ENCODE results near the gene MTAP.
"Not testable (repeated sequence)": the region's sequence is repeated elsewhere in the genome, so short reads cannot be mapped to it uniquely, and the experiment has no call there.

MTAP gene

GRCh38 chr9:21927752-21928151, 125.3 kb downstream of the MTAP start:
- DNase-seq: no peak

- no peak for DNase-seq
Measured at GRCh38 chr9:21931428-21931827, 129.0 kb downstream of the MTAP start.

- DNase-seq: no peak
Measured at GRCh38 chr9:21933281-21933680, 130.8 kb downstream of the MTAP start.

GRCh38 chr9:21933865-21934264, 131.4 kb downstream of the MTAP start:
- DNase-seq: no peak

- DNase-seq: no peak
Measured at GRCh38 chr9:21935631-21936030, 133.2 kb downstream of the MTAP start.

GRCh38 chr9:21936161-21936560, 133.7 kb downstream of the MTAP start:
- DNase-seq: no peak

GRCh38 chr9:21941337-21941995, 139.0 kb downstream of the MTAP start:
- no peak for DNase-seq

- DNase-seq: no peak
Measured at GRCh38 chr9:21943464-21943863, 141.0 kb downstream of the MTAP start.

- no peak for DNase-seq
Measured at GRCh38 chr9:21945606-21946005, 143.2 kb downstream of the MTAP start.

- DNase-seq: no peak
Measured at GRCh38 chr9:21958833-21959232, 156.4 kb downstream of the MTAP start.

- DNase-seq: not testable (repeated sequence)
Measured at GRCh38 chr9:21959268-21959667, 156.8 kb downstream of the MTAP start.

GRCh38 chr9:21961569-21961968, 159.1 kb downstream of the MTAP start:
- DNase-seq: no peak

GRCh38 chr9:21964925-21965385, 162.5 kb downstream of the MTAP start:
- no peak for DNase-seq

- no peak for DNase-seq
Measured at GRCh38 chr9:21965401-21965951, 163.0 kb downstream of the MTAP start.

GRCh38 chr9:21966140-21966851, 163.9 kb downstream of the MTAP start:
- no peak for DNase-seq

GRCh38 chr9:21967169-21967568, 164.7 kb downstream of the MTAP start:
- DNase-seq: no peak

- DNase-seq: no peak
Measured at GRCh38 chr9:21967702-21968101, 165.3 kb downstream of the MTAP start.

GRCh38 chr9:21968331-21969010, 166.0 kb downstream of the MTAP start:
- no peak for DNase-seq

GRCh38 chr9:21969011-21969940, 166.8 kb downstream of the MTAP start:
- DNase-seq: no peak

GRCh38 chr9:21969951-21970799, 167.7 kb downstream of the MTAP start:
- no peak for DNase-seq

- no peak for DNase-seq
Measured at GRCh38 chr9:21970800-21971640, 168.6 kb downstream of the MTAP start.

Data from NCI-H2171 (cell line).